KMS-11 (cell line): Measurements from ENCODE around the gene OSBPL3.

ENCODE experiments used
- H2AFZ ChIP-seq: fragments of 200-600 bp; sonication (generic); 2 replicates; pipeline ENCODE4 v1.6.1; 2016; ENCODE audit warnings: antibody characterized with exemption, mixed run types, low read depth
- H3K27ac ChIP-seq: fragments of 200-600 bp; sonication (generic); 2 replicates; pipeline ENCODE4 v1.6.1; 2016; ENCODE audit warnings: mild to moderate bottlenecking, mixed run types
- H3K27me3 ChIP-seq: fragments of 200-600 bp; sonication (generic); 2 replicates; pipeline ENCODE4 v1.6.1; 2017; ENCODE audit warnings: mild to moderate bottlenecking, low read depth, mixed run types, moderate library complexity; ENCODE audit not compliant: insufficient read depth
- H3K36me3 ChIP-seq: fragments of 200-600 bp; sonication (generic); 2 replicates; pipeline ENCODE4 v1.6.1; 2017; ENCODE audit warnings: mild to moderate bottlenecking, mixed run types; ENCODE audit not compliant: insufficient read depth
- H3K4me1 ChIP-seq: fragments of 200-600 bp; sonication (generic); 2 replicates; pipeline ENCODE4 v1.6.1; 2016; ENCODE audit warnings: mild to moderate bottlenecking, low read depth, mixed run types; ENCODE audit not compliant: poor library complexity, severe bottlenecking
- H3K4me2 ChIP-seq: fragments of 200-600 bp; sonication (generic); 2 replicates; pipeline ENCODE4 v1.7.0; 2016; ENCODE audit warnings: mild to moderate bottlenecking, mixed run types
- H3K4me3 ChIP-seq: fragments of 200-600 bp; sonication (generic); IDR thresholded peaks from 2 replicates; pipeline ENCODE4 v1.6.1; 2017; ENCODE audit warnings: low read depth, low read length, mixed read lengths; ENCODE audit not compliant: insufficient read depth
- H3K79me2 ChIP-seq: fragments of 200-600 bp; sonication (generic); 2 replicates; pipeline ENCODE4 v1.6.1; 2016; ENCODE audit warnings: low read depth, mixed run types; ENCODE audit not compliant: insufficient read depth
- H3K9ac ChIP-seq: fragments of 200-600 bp; sonication (generic); 2 replicates; pipeline ENCODE4 v1.6.1; 2016; ENCODE audit warnings: mild to moderate bottlenecking, mixed run types
- H4K20me1 ChIP-seq: fragments of 200-600 bp; sonication (generic); 2 replicates; pipeline ENCODE4 v1.6.1; 2016; ENCODE audit warnings: mild to moderate bottlenecking, mixed run types; ENCODE audit not compliant: insufficient read depth
- TF ChIP-seq, protein P1 (sequence below): fragments of 200-600 bp; sonication (generic); conservative IDR thresholded peaks from 2 replicates; pipeline ENCODE4 v1.6.1; 2017; ENCODE audit warnings: low read depth, mild to moderate bottlenecking, antibody characterized with exemption, low read length, moderate library complexity, mixed read lengths

Gene OSBPL3

DNA sequence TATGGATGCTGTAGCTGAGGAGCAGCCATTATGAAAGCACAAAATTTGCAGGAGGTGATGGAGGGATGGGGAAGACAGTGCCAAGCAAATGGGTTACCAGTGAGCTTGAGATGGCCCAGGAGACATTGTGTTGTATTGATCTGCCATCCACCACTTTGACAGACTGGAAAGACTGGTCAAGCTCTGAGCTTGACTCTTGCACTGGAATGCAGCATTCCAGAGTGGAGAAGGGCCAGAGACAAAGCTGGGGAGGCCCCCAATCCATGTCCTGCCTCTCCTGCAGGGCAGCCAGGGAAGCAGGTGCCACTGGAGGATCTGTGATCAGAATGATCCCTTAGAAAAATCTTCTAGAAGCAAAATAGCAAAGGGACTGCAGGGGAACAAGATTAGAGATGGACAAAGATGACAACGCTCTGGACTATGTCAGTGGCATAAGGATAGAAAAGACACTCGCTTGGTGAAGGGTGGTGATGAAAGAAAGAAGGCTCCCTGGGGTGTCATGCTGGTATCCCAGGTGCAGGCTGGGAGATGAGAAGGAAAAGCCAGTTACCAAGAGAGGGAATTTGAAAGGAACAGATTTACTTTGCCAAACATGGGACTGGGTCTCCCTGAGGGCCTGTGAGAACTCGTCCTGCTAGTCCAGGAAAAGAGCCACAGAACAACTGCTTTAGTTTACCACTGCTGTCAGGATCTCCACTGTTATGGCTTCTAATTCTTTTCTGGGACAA is 227.7 kb downstream of the OSBPL3 start:
- no peaks in the 10 kb centered on the region for H3K36me3 ChIP-seq
- H3K4me1 ChIP-seq = no peaks in the 10 kb centered on the region
- no peak overlapping the region for H2AFZ ChIP-seq
- no peak overlapping the region for H3K27ac ChIP-seq
- H3K9ac ChIP-seq = no peak overlapping the region
- TF ChIP-seq, protein P1, sequence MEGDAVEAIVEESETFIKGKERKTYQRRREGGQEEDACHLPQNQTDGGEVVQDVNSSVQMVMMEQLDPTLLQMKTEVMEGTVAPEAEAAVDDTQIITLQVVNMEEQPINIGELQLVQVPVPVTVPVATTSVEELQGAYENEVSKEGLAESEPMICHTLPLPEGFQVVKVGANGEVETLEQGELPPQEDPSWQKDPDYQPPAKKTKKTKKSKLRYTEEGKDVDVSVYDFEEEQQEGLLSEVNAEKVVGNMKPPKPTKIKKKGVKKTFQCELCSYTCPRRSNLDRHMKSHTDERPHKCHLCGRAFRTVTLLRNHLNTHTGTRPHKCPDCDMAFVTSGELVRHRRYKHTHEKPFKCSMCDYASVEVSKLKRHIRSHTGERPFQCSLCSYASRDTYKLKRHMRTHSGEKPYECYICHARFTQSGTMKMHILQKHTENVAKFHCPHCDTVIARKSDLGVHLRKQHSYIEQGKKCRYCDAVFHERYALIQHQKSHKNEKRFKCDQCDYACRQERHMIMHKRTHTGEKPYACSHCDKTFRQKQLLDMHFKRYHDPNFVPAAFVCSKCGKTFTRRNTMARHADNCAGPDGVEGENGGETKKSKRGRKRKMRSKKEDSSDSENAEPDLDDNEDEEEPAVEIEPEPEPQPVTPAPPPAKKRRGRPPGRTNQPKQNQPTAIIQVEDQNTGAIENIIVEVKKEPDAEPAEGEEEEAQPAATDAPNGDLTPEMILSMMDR = no peak
- no peak overlapping the region for H3K4me3 ChIP-seq
- H4K20me1 ChIP-seq = no peaks in the 10 kb centered on the region
- H3K79me2 ChIP-seq = no peaks in the 10 kb centered on the region
- H3K4me2 ChIP-seq = no peak overlapping the region
- H3K27me3 ChIP-seq = peaks cover 3% of the 10 kb centered on the region; the same call in 1 of the 2 replicates

DNA sequence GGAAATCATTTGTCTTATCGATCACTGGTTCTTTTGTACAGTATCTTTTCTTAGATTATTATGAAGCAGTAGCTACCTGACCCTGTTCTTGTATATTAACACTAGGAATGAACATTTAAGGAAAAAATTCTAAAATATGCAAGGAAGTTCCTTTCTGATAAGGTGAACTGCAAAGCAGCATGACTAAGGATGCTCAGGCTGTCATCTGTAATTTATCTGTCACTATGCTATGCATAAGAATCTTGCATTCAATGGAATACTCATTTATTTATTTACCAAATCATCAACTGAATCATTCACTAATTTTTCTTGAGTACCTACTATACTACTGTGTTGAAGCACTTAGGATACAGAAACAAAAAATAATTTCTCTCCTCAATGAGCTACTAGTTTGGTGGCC is 228.5 kb downstream of the OSBPL3 start:
- H4K20me1 ChIP-seq = no peaks in the 10 kb centered on the region
- TF ChIP-seq, protein P1 = no peak
- H3K4me1 ChIP-seq = no peaks in the 10 kb centered on the region
- H3K27ac ChIP-seq = no peak overlapping the region
- no peaks in the 10 kb centered on the region for H3K27me3 ChIP-seq
- no peaks in the 10 kb centered on the region for H3K36me3 ChIP-seq
- no peak overlapping the region for H3K9ac ChIP-seq
- H2AFZ ChIP-seq = no peak overlapping the region
- H3K79me2 ChIP-seq = no peaks in the 10 kb centered on the region
- no peak overlapping the region for H3K4me3 ChIP-seq
- H3K4me2 ChIP-seq = no peak overlapping the region

DNA sequence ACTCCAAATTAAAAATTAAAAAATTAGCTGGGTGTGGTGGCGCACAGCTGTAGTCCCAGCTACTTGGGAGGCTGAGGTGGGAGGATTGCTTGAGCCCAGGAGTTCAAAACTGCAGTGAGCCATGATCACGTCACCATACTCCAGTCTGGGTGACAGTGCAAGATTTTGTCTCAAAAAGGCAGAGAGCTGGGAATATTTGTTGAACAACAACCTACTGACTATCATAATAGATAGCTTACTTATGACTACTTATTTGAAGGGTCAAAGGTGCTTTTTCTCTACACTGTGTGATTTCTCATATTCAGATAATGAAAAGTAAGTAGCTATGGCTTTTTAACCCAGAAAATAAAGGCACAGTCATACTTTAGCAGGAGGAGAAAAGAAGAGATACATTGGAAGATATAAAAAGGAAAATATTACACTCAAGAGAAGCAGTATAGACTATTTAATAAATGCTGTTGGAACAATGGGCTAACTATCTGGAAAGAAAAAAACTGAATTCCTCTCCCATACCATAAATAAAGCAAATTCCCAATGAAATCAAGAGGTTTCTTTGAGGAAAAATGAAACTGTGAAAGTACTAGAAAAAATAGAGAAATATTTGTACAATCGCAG is 229.4 kb downstream of the OSBPL3 start:
- Histone ChIP-seq H3K36me3 (no peaks in the 10 kb centered on the region), H3K4me3 (no peak overlapping the region), H3K27ac (no peak overlapping the region), H3K4me2 (no peak overlapping the region), H4K20me1 (no peaks in the 10 kb centered on the region), H3K27me3 (no peaks in the 10 kb centered on the region), H2AFZ (no peak overlapping the region), H3K9ac (no peak overlapping the region), H3K4me1 (no peaks in the 10 kb centered on the region), H3K79me2 (no peaks in the 10 kb centered on the region)
- TF ChIP-seq, protein P1 = no peak

DNA sequence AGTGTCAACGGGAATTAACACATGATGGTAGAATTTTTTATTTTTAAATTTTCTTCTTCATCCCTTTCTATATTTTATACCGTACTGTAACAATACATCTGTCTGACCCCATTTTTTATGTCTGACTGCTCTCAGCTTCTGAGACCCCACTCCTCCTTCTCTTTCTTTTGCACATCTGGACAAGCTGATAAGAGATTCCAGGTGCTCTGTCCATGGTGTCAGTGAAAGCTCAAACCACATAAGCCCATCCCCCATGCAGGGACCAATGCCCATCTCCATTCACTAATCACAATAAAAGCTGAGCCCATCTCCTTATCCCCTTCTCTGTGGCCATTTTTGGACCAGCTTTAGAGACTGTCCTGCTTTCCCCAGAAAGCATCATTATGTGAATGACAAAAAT is 231.5 kb downstream of the OSBPL3 start:
- H4K20me1 ChIP-seq = no peaks in the 10 kb centered on the region
- no peak overlapping the region for H3K9ac ChIP-seq
- H3K4me3 ChIP-seq = no peak overlapping the region
- H3K4me2 ChIP-seq = no peak overlapping the region
- no peaks in the 10 kb centered on the region for H3K79me2 ChIP-seq
- no peaks in the 10 kb centered on the region for H3K36me3 ChIP-seq
- H3K27me3 ChIP-seq = no peaks in the 10 kb centered on the region
- TF ChIP-seq, protein P1 = no peak
- no peak overlapping the region for H3K27ac ChIP-seq
- no peaks in the 10 kb centered on the region for H3K4me1 ChIP-seq
- no peak overlapping the region for H2AFZ ChIP-seq
